ENCODE data around the gene HSPA2.

The HSPA2 gene

DNA sequence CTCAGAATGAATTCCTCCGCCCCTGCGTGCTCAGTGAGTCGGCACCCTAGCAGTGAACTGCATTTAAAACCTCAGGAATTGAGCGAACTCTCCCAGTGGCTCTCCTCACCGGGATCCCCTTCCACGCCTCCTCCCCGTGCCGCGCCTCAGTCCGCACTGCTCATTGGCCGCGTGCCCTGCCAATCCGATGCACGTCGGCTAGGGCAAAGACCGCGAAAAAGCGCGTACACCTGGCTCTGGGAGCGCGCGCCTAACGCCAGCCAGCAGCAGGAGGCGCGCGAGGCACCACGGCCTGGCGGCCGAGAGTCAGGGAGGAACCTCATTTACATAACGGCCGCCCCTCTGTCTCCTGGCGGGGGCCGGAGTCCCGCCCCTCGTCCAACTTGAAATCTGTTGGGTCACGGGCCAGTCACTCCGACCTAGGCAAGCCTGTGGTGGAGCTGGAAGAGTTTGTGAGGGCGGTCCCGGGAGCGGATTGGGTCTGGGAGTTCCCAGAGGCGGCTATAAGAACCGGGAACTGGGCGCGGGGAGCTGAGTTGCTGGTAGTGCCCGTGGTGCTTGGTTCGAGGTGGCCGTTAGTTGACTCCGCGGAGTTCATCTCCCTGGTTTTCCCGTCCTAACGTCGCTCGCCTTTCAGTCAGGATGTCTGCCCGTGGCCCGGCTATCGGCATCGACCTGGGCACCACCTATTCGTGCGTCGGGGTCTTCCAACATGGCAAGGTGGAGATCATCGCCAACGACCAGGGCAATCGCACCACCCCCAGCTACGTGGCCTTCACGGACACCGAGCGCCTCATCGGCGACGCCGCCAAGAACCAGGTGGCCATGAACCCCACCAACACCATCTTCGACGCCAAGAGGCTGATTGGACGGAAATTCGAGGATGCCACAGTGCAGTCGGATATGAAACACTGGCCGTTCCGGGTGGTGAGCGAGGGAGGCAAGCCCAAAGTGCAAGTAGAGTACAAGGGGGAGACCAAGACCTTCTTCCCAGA, at the start of gene HSPA2:
TSS of gene HSPA2 (plus strand) at position 534 of the 995 bp plus-strand sequence. CDS start at position 643, 109 bp downstream.
- DNase-seq (ENCODE audit: low read depth): peak; percentile 89

DNA sequence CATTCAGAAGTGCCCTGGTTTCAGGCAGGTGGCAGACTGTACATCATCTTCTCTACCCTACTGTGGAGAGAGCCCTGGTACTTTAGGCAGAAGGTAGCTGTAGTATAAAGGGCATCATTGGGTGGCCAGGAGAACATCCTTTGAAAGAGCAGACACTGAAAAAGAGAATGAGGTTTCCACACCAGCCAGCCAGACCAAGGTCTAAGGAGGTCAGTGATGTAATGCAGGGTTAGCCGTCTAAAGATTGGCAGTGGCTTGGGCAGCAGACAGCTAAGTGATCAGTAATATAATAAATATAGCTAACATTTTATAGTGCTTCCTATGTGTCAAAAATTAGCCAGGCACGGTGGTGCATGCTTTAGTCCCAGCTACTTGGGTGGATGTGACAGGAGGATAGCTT, 48.9 kb upstream of the HSPA2 start:
- no peak for DNase-seq (ENCODE audit: low read depth)

GRCh38 chr14:64493455-64493854, 47.1 kb upstream of the HSPA2 start:
- DNase-seq (ENCODE audit: low read depth): no peak

- no peak for DNase-seq (ENCODE audit: low read depth)
Observed at GRCh38 chr14:64495252-64495651, 45.3 kb upstream of the HSPA2 start.

DNA sequence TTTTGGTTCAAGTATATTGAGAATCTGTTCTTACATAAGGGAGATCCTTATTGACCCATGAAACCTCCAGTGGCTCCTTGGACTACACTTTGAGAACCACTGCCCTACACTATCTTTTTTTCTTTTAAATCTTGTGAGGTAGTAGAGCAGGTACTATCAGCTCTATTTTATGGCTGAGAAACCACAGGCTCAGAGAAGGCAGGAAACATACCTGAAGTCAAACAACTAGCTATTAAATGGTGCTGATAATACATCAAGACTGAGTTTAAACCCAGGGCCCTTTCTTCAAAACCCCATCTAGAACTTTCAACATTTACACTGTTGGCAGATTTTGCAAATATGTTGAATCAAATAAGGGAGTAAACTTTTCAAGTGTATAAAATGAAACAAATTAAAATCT, 43.8 kb upstream of the HSPA2 start:
- no peak for DNase-seq (ENCODE audit: low read depth)

GRCh38 chr14:64500088-64500487, 40.5 kb upstream of the HSPA2 start:
- DNase-seq (ENCODE audit: low read depth): no peak

GRCh38 chr14:64501411-64502171, 39.0 kb upstream of the HSPA2 start:
- DNase-seq (ENCODE audit: low read depth): peak; percentile 14

- no peak for DNase-seq (ENCODE audit: low read depth)
Observed at GRCh38 chr14:64502456-64502855, 38.1 kb upstream of the HSPA2 start.

GRCh38 chr14:64502887-64503433, 37.6 kb upstream of the HSPA2 start:
- DNase-seq (ENCODE audit: low read depth): no peak

DNA sequence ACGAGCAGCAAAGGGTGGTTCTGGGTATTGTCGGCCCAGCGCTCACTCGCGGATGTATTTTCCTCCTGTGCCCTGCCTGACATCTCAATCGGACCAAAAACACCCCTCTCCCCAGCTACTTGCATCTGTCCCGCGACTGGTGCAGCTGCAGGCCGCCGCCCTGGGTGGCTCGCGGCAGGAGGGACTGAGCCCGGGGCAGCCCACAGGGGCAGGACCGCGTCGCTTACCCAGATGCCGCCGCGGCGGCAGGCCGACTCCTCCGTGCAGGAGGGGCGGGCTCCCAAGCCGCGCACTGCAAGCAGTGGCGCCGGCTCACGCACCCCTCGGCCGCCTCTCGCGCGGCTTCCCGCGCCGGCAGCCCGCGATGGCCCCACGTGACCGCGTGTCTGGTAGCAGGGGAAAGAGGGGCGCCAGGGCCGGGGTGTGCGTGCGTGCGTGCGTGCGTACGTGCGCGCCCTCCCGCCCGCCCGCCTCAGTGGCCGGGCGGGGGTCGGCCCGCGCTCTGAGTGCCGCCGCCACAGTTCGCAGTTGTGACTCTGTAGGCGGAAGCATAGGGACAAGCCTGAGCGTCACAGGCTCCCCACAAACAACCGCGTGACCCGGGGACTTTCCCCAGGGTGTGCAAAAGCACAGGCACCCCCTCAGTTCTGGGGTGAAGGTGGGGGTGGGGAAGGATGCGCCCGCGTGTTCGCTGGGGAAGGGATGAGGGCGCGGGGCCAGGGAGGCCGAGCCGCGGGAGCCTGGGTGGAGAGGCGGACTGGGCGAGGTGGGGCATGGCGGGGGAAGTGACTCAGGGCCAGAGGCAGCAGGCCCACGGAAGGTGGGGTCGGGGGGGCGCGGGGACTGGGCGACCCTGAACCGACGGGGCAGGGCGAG, 36.9 kb upstream of the HSPA2 start, which contains the start of gene ZBTB25:
TSS of gene ZBTB25 (minus strand) at position 405 of the 876 bp plus-strand sequence. CDS start 13,305 bp downstream, outside the sequence.
- peak; percentile 100 for DNase-seq (ENCODE audit: low read depth)

DNA sequence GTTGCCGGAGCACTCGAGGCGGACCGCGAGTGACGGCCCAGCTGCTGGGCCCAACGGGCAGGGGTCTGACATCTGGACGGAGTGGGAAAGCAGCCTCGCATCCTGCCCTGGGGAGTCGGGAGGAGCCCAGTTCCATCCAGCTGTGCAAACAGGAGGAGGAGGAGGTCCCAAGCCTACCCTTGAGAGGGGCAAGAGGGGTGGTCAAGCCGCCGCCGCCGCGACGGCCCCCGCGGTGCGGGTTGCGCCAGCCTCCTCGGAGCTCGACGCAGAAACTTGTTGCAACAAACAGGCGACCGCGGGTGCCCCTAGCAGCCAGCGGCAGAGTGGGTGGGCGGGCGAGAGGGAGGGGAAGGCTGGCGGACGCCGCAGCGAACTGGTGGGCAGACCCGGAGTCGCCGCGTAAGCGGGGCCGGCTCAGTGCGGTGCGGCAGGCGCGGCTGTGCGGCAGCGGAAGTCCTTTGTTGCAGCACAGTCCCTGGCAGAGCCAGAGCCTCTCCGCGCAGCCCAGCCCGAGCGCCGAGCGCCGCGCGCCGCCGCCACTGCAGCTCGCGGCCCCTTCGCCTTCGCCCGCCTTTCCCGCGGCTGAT, 36.1 kb upstream of the HSPA2 start, which contains the start of gene ZBTB1:
TSS of gene ZBTB1 (plus strand) at position 461 of the 587 bp plus-strand sequence. CDS start 16,735 bp downstream, outside the sequence.
- DNase-seq (ENCODE audit: low read depth): peak; percentile 80

DNA sequence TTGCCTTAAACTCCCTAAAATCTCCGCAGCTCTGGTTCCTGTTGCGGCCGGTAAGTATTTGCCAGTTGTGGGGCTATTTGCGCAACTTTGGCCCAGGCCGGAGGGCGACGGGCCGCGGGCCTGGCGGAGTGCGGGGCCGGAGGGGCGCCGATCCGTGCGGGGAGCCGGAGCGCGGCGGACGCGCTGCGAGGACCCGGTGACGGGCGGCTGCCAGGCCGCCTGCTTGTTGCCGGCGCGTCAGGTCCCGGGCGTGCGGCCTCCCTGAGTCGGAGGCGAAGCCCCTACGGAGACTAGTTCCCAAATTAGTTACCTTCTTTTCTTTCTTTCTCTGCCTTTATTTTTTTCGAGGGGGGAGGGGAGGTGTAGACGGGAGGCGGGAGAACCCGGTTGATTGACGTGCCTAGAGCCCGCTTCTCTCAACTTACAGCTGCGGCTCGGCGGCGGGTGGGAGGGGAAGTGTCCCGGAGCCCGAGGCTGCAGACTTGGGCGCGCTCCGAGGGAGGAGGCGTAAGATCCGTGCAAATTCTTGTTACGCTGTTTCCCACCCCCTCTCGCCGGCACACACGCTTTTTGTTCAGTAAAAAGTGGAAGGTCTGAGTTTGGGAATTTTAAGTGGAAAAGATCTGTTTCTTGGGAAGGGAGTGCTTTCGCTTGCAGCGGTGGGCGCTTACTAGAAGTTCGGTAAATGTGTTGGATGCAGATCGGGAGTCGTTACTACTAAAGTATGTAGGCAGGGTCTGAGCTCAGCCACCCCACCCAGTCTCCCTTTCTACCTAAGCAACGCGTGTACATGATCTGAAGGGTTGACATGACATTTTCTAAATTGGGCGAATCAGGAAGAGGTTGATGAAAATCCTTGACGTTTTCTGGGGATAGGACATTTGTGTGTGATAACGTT, 35.4 kb upstream of the HSPA2 start:
- peak; percentile 74 for DNase-seq (ENCODE audit: low read depth)

- no peak for DNase-seq (ENCODE audit: low read depth)
Observed at GRCh38 chr14:64506721-64507120, 33.8 kb upstream of the HSPA2 start.

GRCh38 chr14:64507376-64508156, 33.0 kb upstream of the HSPA2 start:
- DNase-seq (ENCODE audit: low read depth): no peak

DNA sequence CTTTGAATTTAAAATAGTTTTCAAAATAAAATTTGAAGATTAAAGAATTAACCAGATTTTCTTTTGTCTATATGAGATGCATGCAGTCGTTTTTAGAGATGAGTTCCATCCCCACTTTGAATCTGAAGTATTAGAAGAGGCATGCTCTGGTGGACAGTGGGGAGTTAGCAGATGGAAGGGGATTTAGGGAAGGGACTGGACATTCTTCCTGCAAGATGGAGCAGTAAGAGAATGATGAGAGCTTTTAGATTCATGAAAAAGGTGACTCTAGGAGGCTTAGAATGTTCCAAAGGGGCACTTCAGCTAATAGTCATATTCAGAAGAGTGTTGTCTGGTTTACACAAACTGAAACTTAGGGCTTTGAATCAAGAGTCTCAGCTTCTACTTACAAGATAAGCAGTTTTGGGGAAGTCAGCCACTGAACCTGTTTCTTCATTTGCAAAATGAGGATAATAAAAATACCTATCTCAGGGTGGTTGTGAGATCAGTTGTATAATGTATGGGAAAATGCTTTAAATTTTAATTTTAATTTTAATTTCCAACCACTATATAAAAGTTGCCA, 32.2 kb upstream of the HSPA2 start:
- no peak for DNase-seq (ENCODE audit: low read depth)

GRCh38 chr14:64509036-64509435, 31.5 kb upstream of the HSPA2 start:
- no peak for DNase-seq (ENCODE audit: low read depth)

- DNase-seq (ENCODE audit: low read depth): peak; percentile 40
Observed at GRCh38 chr14:64510825-64511671, 29.5 kb upstream of the HSPA2 start.

DNA sequence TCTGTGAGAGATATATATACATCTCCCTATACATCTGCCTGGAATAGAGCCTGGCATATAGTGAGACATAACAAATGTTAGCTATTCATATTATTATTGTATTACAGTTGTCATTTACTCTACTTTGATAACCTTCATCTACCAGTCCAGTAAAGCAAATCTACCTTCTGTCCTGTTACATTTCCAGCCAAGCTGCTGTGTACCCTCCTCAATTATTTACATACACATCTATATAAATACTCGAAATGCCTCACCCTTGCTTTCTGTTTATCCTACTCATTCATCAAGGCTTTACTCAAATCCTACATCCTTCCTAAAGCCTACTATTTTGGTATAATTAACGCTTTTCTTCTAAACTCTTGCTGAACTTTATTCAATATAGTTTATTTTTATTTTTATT, 27.3 kb upstream of the HSPA2 start:
- DNase-seq (ENCODE audit: low read depth): no peak
